ENCODE data around the gene DDX54.

- TF ChIP-seq CTCF (IDR thresholded peaks at IDR 0.05) (no peak), POLR2A (IDR thresholded peaks at IDR 0.05) (no peak)
Measured at GRCh38 chr12:113181975-113182374, 3.3 kb downstream of the DDX54 start.
